ENCODE data around the gene MYLK4. TPM values are rescaled to one million over a fixed set of nuclear protein-coding genes. Genes with fewer than 3 reads are reported as not detected.

Gene MYLK4
- total RNA-seq, 1 experiment from 2014 or later, result 0.85 TPM

- DNase-seq (ENCODE audit: low read depth, low spot score) (no peak), ATAC-seq (no peak)
- Histone ChIP-seq H3K9me3 (ENCODE audit: control insufficient read depth, insufficient read depth, low read depth, low read length) (no peaks in the 10 kb centered on the region), H3K4me1 (ENCODE audit: control insufficient read depth, insufficient read depth, low read length) (peaks cover 13% of the 10 kb centered on the region; the same call in 1 of the 2 replicates), H3K4me3 (ENCODE audit: low read depth in 2 of 2, low read length in 2 of 2) (no peak overlapping the region), H3K27me3 (ENCODE audit: control insufficient read depth, insufficient read depth, low read length) (no peaks in the 10 kb centered on the region), H3K27ac (ENCODE audit: low read length) (no peak overlapping the region), H3K36me3 (ENCODE audit: control insufficient read depth, insufficient read depth, low read length) (no peaks in the 10 kb centered on the region)
- ChIA-PET POLR2A (no interaction called here), CTCF (no interaction called here)
- in situ Hi-C loops (cut with HindIII; ENCODE audit: low pct_unique_long_range_greater_than_20kb, low sequenced_read_pairs), result no loop called here
- TF ChIP-seq TCF7L2 (IDR thresholded peaks at IDR 0.05; ENCODE audit: low read depth, low read length) (no peak), CTCF (IDR thresholded peaks at IDR 0.05) (no peak), REST (IDR thresholded peaks at IDR 0.05; ENCODE audit: insufficient read depth in 1 of 2, low read depth in 2 of 2, low read length in 1 of 2) (no peak), SIN3A (IDR thresholded peaks at IDR 0.05; ENCODE audit: borderline replicate concordance, insufficient read depth, low read depth, low read length) (no peak), POLR2AphosphoS5 (IDR thresholded peaks at IDR 0.05; ENCODE audit: low read depth, low read length) (no peak)
- intact Hi-C loops (cut with micrococcal nuclease; ENCODE audit: unreplicated experiment), result no loop called here
- no TSS peak for BruUV-seq (replicated peaks)
Measured at GRCh38 chr6:2794171-2794730, 43.5 kb upstream of the MYLK4 start.

GRCh38 chr6:2793534-2794151 is 42.9 kb upstream of the MYLK4 start:
- Histone ChIP-seq H3K4me1 (ENCODE audit: control insufficient read depth, insufficient read depth, low read length) (peaks cover 13% of the 10 kb centered on the region; the same call in 1 of the 2 replicates), H3K27ac (ENCODE audit: low read length) (no peak overlapping the region), H3K36me3 (ENCODE audit: control insufficient read depth, insufficient read depth, low read length) (no peaks in the 10 kb centered on the region), H3K4me3 (ENCODE audit: low read depth in 2 of 2, low read length in 2 of 2) (no peak overlapping the region), H3K9me3 (ENCODE audit: control insufficient read depth, insufficient read depth, low read depth, low read length) (no peaks in the 10 kb centered on the region), H3K27me3 (ENCODE audit: control insufficient read depth, insufficient read depth, low read length) (no peaks in the 10 kb centered on the region)
- DNase-seq (ENCODE audit: low read depth, low spot score) (no peak), ATAC-seq (no peak)
- in situ Hi-C loops (cut with HindIII; ENCODE audit: low pct_unique_long_range_greater_than_20kb, low sequenced_read_pairs) (no loop called here), intact Hi-C loops (cut with micrococcal nuclease; ENCODE audit: unreplicated experiment) (no loop called here)
- CTCF ChIA-PET, result no interaction called here
- POLR2A ChIA-PET, result no interaction called here
- no TSS peak for BruUV-seq (replicated peaks)
- no peak for TF ChIP-seq TCF7L2 (IDR thresholded peaks at IDR 0.05; ENCODE audit: low read depth, low read length)
- no peak for TF ChIP-seq SIN3A (IDR thresholded peaks at IDR 0.05; ENCODE audit: borderline replicate concordance, insufficient read depth, low read depth, low read length)
- TF ChIP-seq REST (IDR thresholded peaks at IDR 0.05; ENCODE audit: insufficient read depth in 1 of 2, low read depth in 2 of 2, low read length in 1 of 2), result no peak
- TF ChIP-seq CTCF (IDR thresholded peaks at IDR 0.05), result no peak
- TF ChIP-seq POLR2AphosphoS5 (IDR thresholded peaks at IDR 0.05; ENCODE audit: low read depth, low read length), result no peak

Data from Panc1 (cell line).